Uterus (tissue), 2 donors: Measurements from ENCODE around the gene SPIRE1.

Source experiments
- POLR2A ChIP-seq, 2 donors: fragments of 450-650 bp; IDR thresholded peaks; one replicate each; pipeline ENCODE4 v1.6.1; 2016; ENCODE audit warnings: antibody characterized with exemption in 2 of 2, mild to moderate bottlenecking in 1 of 2, moderate library complexity in 1 of 2
- TF ChIP-seq, protein P1 (sequence below), 4 experiments: fragments of 200-600 bp in 2 of 4; fragments of 450-650 bp in 2 of 4; sonication (generic) in 2 of 4; IDR thresholded peaks; one replicate each; pipeline ENCODE4 v1.5.1; 2016 to 2019; ENCODE audit warnings: antibody characterized with exemption in 4 of 4, mild to moderate bottlenecking in 2 of 4, moderate library complexity in 1 of 4

DNA sequence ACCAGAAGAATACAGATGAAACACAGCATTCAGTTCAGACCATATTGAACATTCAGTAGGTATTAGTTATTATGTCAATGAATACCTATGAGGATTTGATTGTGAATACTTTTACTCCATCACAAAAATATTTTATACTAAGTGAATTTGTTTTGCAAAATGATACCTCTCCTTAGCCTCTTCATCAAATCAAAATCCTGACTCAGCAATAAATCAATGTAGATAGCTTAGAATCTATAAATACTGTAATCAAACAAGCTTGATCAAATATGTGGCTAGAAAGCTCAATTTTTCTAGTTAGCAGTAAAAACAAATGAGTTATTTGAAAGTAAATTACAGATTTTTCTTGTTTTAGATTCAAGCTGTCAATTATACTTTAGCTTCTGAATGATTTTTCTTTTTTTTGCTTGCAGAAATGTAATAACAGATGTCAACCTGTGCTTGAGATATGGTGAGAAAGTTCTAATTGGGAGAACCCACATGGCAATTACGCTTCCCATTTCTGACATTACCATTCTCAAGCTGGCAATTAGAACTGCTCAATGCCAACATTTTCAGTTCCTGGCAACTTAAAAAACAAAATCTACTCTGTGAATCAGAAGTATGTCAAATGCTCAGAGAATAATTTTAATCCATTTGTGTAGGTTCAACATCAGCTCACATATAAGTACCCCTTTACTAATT, 140.6 kb downstream of the SPIRE1 start:
- TF ChIP-seq, protein P1, sequence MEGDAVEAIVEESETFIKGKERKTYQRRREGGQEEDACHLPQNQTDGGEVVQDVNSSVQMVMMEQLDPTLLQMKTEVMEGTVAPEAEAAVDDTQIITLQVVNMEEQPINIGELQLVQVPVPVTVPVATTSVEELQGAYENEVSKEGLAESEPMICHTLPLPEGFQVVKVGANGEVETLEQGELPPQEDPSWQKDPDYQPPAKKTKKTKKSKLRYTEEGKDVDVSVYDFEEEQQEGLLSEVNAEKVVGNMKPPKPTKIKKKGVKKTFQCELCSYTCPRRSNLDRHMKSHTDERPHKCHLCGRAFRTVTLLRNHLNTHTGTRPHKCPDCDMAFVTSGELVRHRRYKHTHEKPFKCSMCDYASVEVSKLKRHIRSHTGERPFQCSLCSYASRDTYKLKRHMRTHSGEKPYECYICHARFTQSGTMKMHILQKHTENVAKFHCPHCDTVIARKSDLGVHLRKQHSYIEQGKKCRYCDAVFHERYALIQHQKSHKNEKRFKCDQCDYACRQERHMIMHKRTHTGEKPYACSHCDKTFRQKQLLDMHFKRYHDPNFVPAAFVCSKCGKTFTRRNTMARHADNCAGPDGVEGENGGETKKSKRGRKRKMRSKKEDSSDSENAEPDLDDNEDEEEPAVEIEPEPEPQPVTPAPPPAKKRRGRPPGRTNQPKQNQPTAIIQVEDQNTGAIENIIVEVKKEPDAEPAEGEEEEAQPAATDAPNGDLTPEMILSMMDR (IDR thresholded peaks at IDR 0.05) = no peak
- no peak for TF ChIP-seq POLR2A (IDR thresholded peaks at IDR 0.05)
